ENCODE results near the gene SMCO4. TPM values are rescaled to one million over a fixed set of nuclear protein-coding genes. Genes with fewer than 3 reads are reported as not detected.

SMCO4 gene
- total RNA-seq, 1 donor from 2014 or later: 33.3 TPM

GRCh38 chr11:93529707-93530467 is 13.3 kb downstream of the SMCO4 start:
- intact Hi-C loops (cut with micrococcal nuclease): loop anchor here (5.0 kb wide), 1 partner anchor 82 kb away; no protein-coding TSS in a partner anchor

- intact Hi-C loops (cut with micrococcal nuclease): loop anchor here (5.0 kb wide), 1 partner anchor 83 kb away; no protein-coding TSS in a partner anchor
These were observed 14.2 kb downstream of the SMCO4 start for GRCh38 chr11:93528757-93529645.

DNA sequence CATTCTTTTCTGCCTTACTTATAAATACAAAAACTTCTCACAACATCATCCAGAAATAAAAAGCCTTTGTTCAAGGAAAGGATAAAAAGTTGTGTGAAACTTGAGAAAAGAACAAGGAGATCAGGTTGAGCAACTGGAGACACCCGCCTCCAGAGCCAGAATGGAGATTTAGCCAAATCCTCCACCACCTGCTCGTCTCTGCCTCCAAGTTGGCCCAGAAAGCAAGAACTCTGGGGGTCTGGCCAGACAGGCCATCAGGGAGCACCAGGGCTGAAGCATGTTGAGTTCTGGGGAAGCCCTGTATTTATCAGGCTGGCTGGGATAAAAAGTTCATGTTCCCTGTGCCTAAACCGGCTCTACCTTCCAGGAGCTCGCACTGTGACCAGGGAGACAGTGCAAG is 14.9 kb downstream of the SMCO4 start:
- intact Hi-C loops (cut with micrococcal nuclease): loop anchor here (5.0 kb wide), 1 partner anchor 84 kb away; no protein-coding TSS in a partner anchor

DNA sequence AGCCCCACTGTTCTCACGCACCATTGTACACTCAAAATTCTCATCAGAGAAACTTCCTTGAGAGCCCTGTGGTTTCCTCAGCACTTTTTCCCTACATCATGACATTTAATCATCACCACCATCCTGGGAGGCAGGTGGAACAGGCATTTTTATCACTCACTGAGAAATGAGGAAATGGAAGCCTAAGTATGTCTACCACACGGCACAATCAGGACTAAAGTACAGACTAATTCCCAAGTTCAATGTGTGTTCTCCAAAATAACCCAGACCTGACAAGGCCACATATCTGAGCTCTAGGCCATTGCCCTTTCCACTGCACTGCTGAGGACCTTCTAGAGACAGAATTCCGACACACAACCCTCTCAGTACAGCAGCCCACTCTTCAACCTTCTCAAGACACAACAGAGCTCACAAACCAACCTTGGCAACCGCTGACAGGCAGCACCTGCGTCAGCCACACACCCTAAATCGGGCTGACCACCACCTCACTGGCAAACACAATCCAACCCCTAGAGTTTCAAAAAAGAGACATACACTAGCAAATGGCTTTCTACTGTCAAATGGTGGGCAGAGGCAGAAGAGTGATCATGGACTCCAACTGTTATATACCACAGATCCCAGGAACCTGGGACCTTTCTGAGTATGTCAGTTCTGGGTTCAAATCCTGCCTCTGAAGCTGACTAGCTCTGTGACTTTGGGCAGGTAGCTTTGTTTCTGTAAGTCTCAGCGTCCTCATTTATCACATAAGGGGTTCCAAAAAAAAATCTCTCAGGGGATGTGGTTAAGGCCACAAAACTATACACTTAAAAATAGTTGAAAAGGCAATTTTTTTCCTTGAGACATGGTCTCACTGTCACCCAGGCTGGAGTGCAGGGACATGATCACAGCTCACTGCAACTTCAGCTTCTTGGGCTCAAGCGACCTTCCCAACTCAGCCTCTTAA is 16.3 kb downstream of the SMCO4 start:
- intact Hi-C loops (cut with micrococcal nuclease): loop anchor here (5.0 kb wide), 1 partner anchor 85 kb away; no protein-coding TSS in a partner anchor

DNA sequence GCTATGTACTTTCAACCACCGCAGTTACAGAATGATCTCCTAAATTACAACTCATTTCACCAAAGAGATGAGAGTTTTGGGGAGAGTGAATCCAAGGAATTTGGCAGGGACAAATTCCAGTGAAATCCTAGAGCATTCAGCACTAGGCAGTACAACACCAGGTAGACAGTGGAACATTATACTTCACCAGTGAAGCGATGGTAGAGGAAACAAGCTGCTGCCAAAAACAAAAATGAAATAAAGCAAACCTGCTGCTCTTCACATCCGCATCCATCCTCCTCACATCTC is 16.9 kb downstream of the SMCO4 start:
- intact Hi-C loops (cut with micrococcal nuclease): loop anchor here (5.0 kb wide), 1 partner anchor 86 kb away; no protein-coding TSS in a partner anchor

DNA sequence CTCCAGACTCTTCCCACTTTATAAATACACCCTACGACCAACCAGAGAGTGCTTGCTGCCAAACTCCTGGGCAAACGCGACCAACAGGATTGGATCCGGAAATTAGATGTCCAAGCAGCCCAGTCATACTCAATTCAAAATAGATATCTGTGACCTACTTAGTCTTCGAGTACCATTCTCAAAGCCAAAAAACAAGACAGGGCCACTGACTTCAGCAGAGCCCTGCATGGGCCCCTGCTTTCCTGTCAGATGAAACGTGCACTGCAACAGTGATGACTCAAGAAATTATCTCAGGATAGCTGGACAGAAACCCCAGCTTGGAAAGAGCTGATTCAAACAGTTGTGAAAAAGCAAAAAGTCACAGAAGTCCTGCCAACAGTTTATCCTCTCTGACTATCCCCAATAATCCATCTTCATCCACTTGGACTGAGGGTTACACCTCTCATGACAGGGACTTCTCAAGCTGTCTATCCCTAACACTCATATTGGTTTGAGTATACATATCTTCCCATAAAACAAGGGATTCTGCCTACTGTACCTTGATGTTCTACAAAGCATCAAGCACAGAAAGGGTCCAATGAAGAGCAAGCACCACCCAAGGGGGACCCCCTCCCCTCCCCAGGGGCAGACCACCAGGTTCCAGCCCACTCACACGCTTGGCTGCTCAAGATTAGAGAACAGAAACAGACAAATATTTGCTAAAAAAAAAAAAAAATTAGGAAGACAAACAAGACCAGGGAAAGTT is 17.4 kb downstream of the SMCO4 start:
- intact Hi-C loops (cut with micrococcal nuclease): loop anchor here (5.0 kb wide), 1 partner anchor 87 kb away; no protein-coding TSS in a partner anchor

DNA sequence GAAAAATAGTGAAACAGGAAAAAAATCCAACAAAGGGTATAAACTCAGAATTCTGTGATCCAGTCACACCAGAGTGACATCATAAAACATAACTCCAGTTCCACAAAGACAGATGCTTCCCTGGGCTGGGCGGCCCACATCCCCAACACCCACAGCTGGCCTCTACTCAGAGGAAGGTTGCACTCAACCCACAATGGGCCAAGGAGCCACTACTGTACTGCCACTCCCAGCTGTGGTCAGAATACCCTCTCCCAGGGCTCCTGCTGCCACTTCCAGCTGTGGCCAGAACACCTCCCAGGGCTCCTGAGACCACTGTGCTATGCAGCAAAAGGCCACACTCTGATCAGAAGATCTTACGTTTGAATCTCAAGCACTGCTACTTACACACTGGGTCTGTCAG is 18.3 kb downstream of the SMCO4 start:
- intact Hi-C loops (cut with micrococcal nuclease): loop anchor here (1.0 to 5.0 kb wide), 2 partner anchors 13 to 87 kb away; no protein-coding TSS in a partner anchor

GRCh38 chr11:93524173-93524536 is 19.0 kb downstream of the SMCO4 start:
- intact Hi-C loops (cut with micrococcal nuclease): loop anchor here (1.0 kb wide), 1 partner anchor 12 kb away; no protein-coding TSS in a partner anchor

- intact Hi-C loops (cut with micrococcal nuclease): loop anchor here (1.0 kb wide), 1 partner anchor 11 kb away; no protein-coding TSS in a partner anchor
These were observed 22.3 kb downstream of the SMCO4 start for GRCh38 chr11:93520726-93521509.

- intact Hi-C loops (cut with micrococcal nuclease): no loop called here
These were observed 24.0 kb downstream of the SMCO4 start for GRCh38 chr11:93519179-93519578.

GRCh38 chr11:93518081-93518480 is 25.1 kb downstream of the SMCO4 start:
- intact Hi-C loops (cut with micrococcal nuclease): no loop called here

DNA sequence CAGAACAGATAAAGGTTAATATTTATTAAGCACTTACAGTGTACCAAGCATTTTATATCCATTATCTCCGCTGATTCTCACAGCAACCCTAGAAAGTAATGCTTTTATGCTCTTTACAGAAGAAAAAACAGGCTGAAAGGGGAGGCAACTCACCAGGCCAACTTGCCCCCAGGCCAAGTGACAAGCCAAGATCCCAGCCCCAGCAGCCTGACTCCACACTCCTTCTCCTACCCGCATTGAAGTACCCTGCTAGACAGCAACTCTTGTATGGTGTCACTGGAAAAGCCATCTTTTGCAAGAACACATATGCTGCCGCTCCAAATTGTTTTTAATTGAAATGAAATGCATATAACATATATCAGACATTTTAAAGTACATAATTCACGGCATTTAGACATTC is 25.6 kb downstream of the SMCO4 start:
- intact Hi-C loops (cut with micrococcal nuclease): no loop called here

DNA sequence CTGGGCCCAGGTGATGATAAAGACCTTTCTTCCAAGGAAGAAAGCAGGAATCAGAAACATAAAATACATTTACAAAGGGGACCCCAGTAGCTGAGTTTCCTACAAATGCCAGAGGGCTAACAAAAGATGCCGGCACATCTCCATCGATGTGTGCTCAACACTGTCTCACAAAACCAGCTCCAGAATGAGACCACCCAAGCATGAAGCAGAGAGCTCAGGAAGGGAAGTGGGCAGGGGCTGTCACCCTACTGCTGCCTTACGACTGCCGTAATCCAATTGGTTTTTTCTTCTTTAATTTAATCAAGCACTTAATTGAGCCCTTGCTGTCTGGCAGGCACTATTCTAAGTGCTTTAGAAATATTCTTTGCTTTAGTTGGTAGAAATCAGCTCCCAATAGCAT is 26.1 kb downstream of the SMCO4 start:
- intact Hi-C loops (cut with micrococcal nuclease): no loop called here

DNA sequence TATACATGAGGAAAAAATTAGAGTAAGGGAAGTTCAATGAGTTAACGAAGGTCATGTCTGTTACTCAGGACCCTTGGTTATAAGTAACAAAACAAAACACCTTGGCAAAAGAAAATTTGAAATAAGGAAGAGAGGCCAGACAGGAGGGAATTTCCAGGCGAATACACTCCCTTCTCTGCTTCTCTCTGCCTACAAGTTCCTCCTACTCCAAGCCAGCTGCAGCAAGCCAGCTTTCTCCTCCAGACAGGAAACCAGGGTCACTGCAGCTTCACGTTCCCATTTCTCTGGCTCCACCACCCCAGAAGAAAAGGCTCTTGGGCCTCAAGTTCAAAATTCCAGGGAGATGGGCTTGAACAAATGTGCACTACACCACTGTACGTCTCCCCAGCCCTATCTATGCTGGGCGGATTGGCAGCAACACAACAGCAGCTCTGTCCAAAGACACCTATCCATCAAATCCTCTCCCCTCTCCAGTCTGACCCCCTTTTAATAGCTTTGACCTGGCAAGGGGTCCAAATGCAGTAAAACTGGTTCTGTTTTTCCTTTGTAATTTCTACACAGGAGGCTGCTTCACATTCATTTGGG is 27.7 kb downstream of the SMCO4 start:
- intact Hi-C loops (cut with micrococcal nuclease): no loop called here

GRCh38 chr11:93514712-93515111 is 28.5 kb downstream of the SMCO4 start:
- intact Hi-C loops (cut with micrococcal nuclease): no loop called here

- intact Hi-C loops (cut with micrococcal nuclease): no loop called here
These were observed 29.4 kb downstream of the SMCO4 start for GRCh38 chr11:93513772-93514171.

- intact Hi-C loops (cut with micrococcal nuclease): loop anchor here (1.0 kb wide), 2 partner anchors 11 to 29 kb away; no protein-coding TSS in a partner anchor
These were observed 30.1 kb downstream of the SMCO4 start for GRCh38 chr11:93512949-93513667.

DNA sequence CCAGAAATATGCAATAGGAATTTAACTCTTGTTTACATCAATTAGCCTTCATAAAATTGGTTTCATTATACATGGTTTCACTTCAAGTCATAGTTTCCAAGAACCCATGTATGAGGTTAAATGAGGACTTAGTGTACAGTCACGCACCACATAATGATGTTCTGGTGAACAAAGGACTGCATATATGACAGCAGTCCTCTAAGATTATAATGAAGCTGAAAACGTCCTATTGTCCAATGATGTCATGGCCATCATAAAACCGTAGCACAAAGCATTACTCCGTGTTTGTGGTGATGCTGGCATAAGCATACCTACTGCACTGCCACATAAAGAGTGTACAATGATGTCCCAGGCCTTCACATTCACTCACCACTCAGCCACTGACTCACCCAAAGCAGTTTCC is 31.1 kb downstream of the SMCO4 start:
- intact Hi-C loops (cut with micrococcal nuclease): loop anchor here (1.0 kb wide), 2 partner anchors 12 to 30 kb away; no protein-coding TSS in a partner anchor
